HG02870 (cell line): ENCODE results near the gene YES1.

Source experiments
- ATAC-seq: cut with Tn5 transposase; IDR thresholded peaks from one replicate; pipeline ENCODE4 v1.9.1; 2021; ENCODE audit warnings: mild to moderate bottlenecking, moderate library complexity; ENCODE audit not compliant: unreplicated experiment

YES1 gene

DNA sequence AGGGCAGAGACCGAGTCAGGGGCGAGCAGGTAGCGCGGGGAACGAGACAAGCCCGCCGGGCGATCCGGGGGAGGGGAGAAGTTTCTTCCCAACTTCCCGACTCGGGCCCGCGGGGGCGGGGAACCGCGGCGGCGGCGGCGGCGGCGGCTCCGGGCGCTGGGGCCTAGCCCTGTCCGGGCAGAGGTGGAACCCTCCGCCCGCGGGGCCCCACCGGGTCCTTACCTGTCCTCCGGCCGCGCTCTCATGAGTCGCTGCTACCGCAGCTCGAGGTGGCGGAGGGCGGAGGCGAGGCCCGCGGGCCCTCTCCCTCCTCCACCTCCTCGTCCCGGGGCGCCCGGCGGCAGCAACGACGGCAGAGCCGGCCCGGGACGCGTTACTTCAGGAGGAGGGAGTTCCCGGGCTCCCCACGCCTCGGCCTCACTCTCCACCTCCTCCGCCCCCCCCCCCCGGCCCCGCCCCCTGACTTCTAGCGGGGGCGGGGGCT is at the start of gene YES1:
YES1 (minus strand) TSS at position 351 of the 484 bp plus-strand sequence. CDS start 55,415 bp downstream, outside the sequence.
- ATAC-seq: peak; percentile 48

DNA sequence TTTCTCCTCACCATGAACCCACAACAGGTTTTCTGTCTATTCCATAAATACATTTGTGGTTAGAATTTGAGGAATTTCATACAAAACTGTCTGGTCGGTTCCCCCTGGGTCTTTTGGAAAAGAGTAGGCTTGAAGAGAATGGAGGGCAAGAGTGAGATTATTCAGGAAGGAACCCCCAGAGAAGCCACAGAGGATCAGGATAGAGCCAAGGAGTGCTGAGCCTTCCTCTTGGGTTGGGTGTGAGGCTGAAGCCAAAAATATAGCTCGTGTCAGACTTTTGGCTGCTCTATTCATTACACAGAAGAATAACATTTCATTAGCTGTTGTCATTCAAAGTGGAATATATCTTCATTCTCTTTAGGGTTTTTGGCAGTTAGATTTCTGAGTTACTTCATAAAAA is 45.9 kb upstream of the YES1 start:
- ATAC-seq: no peak

DNA sequence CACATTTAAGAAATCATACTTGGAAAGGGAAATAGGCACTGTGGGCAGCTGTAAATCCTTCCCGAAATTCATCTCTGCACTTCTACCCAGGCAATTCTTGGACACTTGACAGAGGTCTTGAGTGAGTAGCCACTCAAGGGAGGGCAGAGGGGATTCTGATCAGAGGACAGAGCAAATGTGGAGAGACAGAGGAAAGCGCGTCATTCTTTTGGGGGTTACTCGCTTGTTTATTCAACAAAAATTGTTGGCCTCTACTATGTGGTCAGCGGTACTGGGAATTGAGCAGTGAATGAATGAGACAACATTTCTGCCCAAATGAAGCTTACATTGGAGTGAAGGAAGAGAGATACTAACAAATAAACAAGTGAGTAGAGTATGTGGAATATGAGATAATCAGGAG is 41.4 kb upstream of the YES1 start:
- ATAC-seq: no peak

DNA sequence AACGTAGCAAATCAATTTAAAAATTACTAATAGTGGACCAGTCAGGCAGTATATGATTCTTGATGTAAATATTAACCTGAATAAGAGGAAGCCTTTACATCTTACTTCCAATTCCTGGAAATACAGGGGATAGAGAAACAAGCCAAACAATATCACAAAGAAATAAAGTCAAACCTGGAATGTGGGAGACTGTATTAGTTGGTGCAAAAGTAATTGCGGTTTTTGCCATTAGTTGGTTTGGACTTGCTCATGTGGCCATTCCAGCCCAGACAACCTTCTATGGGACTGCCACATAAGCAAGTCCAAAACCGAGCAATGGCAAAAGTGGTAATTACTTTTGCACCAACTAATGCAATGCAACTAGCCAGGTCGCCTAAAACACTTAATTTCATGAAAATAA is 38.9 kb upstream of the YES1 start:
- ATAC-seq: no peak

DNA sequence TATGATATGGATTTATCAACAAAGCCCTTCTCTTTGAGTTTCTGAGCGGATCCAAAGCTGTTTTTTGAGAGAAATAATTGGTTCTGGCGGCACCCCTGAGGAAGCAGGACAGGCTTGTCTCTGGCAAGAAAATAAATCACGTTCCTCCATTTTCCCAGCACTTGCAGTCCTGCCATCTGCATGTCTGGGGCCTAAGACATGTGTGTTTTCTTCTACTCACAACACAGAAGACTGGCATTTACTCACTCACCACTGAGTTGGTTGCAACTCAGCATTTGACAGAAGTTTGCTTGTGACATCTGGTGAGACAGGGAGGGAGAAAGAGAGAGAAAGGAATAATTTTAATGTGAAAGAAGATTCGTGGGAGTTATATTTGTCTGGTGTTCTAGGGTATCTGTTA is 37.0 kb upstream of the YES1 start:
- ATAC-seq: no peak

DNA sequence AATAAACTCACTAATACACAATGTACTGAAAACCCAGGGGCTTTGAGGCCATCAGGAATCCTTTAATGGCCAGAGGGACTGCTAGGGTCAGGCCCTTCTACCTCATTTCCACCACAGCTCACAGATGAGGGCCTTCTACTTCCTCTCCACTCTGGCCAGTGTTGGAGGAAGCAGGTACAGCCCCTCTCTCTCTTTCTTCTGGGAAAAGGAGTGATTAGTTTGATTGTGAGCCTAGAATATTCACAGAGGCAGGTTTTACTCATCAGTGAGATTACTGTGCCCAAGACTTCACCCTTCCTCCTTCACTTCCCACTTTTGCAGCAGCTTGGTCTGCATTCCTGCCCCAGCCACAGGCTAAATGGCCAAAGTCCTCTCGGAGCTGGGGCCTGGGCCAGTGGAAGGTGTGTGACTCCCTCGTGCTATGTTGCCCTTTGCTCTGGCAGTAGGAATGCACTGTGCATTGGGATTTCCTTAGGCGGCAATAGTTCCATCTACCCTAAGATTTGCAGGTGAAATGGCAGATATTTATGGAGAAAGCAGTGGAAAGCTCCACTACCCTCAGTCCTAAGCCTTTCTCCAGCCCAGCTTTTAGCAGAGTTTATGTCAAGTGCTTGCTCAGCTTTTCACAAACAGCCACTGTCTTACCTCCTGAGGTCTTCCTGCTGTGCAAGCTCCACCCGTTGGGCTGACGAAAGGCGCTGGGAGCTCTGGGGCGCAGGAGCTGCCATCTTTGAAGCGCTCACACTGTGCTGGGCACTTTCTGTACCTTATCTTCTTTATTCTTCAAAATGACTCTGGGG is 36.2 kb upstream of the YES1 start:
- no peak for ATAC-seq

DNA sequence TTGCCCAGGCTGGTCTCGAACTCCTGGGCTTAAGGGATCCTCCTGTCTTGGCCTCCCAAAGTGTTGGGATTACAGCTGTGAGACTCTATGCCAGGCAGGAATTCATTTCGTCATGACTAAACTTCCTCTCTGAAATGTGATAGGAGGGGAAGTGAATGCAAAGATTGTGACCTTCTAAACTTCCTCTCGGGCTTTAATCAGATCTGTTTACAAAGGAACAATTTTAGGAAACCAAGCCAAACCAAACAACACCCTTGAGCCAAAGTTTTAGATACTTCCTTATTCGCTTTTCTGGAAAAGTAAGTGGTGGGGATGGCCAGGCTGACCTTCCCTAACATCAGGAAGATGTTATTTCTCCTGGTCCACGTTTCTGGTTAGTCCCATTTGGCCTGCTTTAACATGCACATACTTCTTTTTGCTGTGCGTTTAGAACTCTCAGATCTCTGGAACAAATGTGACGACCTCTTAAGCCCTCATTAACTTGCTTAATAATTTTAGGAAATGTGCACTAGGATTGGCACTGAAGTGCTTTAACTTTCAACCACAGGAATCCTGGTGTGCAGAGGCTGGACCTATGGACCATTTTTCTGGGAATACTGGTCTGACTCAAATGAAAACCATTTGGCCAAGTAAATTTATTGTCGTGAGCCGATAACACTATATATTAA is 33.2 kb upstream of the YES1 start:
- no peak for ATAC-seq

DNA sequence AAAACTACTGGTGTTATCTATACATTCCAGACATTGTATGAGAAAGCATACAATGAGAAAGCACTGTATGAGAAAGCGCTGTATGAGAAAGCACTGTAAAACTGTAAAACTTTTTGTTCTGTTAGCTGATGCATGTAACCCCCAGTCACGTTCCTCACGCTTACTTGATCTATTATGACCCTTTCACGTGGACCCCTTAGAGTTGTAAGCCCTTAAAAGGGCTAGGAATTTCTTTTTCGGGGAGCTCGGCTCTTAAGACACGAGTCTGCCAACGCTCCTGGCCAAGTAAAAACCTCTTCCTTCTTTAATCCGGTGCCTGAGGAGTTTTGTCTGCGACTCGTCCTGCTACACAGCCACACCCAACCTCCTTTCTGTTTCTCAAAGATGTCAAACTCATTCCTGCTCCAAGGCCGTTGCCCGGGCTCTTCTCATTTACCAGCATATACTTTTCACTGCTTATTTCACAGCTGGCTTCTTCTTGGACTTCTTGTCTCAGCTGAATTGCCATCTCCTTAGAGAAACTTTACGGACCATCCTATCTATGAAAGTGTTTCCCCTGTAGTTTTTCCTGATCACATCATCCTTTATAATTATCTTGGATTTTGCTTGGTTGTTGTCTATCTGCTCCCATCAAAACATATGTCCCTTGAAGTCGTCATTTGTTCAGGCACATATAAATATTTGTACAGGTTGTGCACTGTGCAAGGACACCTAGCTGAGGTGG is 29.8 kb upstream of the YES1 start:
- ATAC-seq: no peak

DNA sequence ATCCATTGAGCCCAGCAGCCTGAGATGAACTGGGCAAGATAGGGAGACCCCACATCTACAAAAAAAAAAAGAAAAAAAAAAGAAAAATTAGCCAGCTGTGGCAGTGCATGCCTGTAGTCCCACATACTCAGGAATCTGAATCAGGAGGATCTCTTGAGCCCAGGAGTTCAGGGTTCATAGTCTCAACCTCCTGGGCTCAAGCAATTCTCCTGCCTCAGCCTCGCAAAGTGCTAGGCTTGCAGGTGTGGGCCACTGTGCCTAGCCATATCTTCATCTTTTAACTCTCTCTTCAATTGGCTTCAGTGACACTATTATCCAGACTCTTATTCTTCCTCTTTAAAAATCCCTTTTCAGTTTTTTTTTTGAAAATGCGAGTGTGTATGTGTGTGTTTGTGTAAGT is 28.5 kb upstream of the YES1 start:
- no peak for ATAC-seq

DNA sequence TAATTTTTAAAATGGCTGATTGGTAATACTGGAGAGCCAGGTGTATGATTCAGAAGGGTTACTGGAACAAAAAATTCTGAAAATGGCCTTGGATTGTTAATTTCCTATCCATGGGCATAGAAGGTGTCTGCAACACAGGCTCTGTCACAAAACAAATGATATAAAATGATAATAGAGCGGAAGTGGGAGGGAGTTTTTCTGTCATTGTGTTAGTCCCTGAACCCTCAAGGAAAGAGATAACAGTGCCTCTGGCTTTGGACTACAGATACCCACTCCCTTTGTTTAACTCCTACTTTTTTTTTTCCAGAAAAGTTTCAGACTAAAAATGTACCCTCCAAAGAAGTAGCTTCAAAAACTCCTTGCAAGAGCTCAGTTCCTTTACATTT is 28.0 kb upstream of the YES1 start:
- no peak for ATAC-seq

DNA sequence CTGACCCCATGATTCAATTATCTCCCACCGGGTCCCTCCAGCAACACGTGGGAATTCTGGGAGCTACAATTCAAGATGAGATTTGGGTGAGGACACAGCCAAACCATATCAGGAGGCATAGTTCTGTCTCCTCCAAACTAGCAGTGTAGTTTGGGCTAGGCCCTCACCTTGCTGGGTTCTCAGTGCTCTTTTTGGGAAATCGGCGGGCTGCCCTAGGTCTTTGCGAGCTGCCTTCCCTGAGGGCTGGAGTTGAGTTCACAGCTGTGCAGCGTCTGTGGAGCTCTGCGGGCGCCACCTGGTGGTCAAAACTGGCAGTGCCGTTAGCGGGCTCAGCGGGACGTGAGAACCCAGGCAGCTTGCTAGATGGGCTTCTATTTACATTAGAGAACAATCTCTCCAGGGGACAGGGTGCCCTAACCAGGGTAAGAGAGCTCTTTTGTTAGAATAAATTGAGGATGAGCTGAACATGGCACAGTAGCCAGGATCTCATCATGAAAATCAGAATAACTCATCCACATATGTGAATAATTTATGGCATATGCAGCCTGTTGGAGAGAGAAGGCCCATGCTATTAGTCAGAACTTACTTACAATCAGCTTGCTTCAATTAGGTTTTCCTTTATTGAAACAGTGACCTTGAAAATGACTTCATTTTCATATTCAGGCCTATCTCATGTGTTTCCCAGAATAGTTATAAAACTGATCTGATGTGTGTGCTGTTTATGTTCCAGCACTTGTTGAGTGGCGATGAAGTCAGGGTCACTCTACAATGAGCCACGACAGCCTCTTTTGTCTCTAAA is 27.4 kb upstream of the YES1 start:
- ATAC-seq: peak; percentile 90

DNA sequence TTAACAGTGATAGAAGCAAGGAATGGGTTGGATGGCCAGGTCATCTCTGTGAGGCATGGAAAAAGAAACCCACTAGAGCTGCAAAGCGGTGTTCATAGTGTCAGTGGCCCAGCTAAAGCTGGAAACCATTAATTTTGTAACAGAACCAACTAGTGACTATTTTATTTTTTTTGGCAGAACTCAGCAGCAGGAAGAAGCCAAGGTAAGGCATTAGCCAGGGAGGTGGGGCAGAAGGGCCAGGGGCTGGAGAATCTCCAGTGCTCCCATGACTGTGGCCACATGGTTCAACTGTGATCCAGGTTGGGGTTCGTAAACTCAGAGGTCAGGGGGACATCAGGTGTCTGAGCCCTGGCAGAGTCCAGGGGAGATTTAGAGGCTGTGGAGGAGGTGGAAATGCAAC is 25.9 kb upstream of the YES1 start:
- no peak for ATAC-seq

DNA sequence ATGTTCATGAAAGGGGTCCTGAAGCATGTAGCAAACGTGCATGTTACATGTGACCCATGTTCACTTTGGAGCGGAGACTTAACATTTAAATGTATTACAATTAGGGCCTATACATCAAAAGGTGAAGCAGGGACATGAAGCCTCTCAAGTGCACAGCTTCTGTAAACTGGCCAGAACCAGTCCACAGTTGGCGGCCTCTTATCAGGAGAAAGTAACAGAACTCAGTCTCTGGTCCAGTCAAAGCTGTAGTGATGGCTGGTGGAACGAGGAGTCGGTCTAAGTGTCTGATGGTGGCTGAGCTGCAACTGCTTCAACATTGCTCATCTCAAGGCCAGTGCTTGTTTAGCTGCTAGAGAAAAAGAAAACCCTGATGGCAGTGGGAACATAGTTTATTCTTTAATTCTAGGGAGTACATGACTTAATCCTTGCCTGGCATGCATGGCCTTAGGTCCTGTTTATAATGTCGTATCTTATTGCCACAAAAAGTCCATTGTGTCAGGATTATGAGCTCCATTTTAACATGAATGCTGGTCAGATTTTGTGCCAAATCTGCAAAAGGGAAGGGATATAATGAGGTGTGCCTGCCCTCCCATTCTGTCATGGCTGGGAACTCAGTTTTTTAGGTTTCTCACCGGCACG is 22.2 kb upstream of the YES1 start:
- ATAC-seq: no peak

DNA sequence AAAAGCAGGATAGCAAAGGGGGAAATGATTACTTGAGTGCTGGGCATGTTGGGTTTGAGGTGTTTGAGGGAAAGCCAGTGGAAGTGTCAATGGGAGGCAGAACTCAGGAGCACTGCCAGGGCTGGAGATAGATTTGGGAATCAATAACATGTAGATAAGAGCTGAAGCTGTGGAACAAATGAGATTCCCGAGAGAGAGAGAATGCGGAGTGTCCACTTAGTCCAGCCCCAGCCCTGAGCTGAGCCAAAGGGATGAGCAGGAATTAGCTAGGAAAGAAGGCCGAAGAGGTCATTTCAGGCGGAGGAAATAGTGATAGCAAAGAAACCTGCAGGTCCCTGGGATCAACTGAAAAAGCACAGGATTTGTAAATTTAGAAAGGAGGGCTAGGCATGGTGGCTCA is 21.2 kb upstream of the YES1 start:
- ATAC-seq: no peak

DNA sequence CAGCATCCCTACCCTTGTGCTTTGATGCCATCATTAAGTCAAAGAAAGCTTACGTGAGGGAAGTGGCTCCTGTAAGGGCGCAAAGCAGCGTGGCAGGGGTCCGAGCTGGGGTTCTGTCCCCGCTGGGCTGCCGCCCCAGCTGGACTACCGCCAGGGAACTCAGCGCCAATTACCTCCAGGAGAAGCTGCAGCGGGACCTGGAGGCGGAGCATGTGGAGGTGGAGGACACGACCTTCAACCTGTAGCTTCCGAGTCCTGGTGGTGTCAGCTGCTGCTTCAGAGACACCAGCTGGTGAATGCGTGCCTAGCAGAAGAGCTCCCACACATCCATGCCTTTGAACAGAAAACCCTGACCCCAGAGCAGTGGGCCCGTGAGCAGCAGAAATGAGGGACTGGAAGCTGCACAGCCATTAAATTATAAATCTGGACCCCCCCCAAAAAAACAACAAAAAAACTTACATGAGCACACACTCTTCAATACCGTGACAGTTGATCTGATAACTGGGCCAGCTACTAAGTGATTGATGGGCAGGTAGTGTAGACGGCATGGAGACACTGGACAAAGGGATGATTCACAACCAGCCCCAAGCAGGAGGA is 20.1 kb upstream of the YES1 start:
- ATAC-seq: no peak

DNA sequence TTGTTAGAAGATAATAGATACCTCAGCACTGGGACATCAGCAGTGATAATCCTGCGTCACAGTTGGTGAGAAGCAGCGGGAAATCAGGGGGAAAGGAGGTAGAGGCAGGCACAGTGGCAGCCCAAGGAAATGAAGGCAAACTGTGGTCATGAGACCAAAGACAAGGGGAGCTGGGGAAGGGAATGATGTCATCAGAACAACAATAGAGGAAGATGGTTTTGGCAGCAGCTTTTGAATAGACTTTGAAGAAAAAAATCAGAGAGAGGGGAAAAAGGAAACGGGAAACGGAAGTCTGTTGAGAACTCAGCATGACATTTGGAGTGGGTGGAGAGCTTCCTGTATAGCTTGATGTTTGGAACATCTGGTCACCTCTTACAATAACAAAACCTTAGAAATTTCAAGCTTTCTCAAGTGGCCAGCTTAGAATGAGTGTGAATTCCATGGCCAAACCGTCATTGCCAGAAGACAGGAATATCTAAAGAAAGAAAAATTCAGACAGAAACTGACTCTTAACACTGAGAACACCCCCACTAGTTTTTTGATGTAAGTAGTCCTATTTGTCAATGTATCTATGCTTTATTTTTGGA is 18.4 kb upstream of the YES1 start:
- ATAC-seq: no peak

DNA sequence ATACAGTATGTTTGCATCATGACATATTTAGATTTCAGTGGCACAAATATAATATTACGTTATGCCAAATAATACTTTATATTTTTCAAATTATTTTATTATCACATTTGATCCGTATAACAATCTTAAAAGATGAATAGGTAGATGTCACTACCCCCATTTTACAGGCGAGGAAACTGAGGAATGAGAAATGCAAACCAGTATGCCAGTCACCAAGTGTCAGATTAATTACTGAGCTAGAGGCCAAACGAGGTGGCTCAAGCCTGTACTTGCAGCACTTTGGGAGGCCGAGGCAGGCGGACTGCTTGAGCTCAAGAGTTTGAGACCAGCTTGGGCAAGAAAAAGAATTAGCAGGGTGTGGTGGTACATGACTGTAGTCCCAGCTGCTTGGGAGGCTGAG is 17.4 kb upstream of the YES1 start:
- no peak for ATAC-seq

DNA sequence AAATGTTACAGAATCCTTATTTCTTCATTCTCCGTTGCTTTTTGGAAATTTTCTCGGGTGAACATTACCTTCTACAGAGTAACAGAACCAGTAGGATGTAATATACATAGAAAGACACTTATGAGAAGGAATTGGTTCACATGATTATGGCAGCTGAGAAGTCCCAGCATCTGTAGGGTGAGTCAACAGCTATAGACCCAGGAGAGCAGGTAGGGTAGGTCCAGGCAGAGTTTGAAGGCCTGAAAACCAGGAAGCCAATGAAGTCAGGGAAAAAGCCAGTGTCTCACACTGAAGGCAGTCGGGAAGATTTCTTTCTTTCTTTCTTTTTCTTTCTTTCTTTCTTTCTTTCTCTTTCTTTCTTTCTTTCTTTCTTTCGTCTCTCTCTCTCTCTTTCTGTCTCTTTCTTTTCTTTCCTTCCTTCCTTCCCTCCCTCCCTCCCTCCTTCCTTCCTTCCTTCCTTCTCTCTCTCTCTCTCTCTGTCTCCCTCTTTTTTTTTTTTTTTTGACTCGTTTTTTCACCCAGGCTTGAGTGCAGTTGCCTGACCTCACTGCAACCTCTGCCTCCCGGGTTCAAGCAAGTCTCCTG is 15.1 kb upstream of the YES1 start:
- no peak for ATAC-seq

DNA sequence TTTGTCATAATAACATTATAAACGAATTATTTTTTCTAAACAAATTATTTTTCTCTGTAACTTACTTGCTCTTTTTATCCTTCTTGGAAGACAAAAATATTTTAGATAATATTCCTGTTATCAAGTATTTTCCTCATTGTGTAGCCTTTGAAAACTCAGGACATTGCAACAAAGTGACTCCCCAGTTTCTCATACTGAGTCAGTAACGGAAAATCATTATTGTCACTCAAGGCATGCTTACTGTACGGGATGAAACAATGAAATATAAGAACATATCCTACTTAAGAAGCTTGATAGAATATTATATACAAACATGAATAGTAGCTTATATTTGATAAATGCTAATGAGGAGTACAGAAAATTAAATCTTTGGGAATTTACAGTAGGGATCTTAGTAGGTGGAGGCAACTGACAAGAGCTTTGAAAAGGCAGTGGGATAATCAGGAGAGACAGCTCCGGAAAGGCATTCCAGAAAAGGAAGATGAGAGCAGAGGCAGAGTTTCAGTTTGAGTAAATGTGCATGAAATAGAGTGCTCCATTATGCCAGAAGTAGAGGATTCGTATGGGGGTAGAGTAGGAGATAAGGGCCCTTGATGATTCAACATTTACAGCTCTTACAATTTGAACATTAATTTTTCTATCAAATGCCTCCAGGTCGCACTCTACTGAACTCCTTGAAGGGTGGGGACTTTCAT is 14.0 kb upstream of the YES1 start:
- no peak for ATAC-seq
